ENCODE measurements around the gene SPPL3.

SPPL3 gene

DNA sequence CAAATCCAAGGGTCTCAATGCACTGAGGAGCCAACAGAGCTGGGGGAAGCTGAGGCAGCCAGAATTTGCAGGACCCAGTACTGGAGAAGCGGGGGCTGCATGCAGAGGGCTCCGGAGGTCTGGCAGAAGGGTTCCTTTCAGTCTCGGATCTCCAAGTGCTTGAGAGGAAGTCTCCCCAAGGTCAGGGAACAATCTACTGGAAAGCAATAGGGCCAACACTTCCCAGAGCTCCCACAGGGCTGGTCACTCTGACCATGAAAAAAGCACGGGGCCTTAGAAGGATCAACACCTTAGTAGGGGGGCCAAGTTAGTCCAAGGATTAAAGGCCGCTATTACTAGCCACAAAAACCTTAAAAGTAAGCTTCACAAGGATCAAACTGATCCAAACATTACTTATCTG, 31.7 kb downstream of the SPPL3 start:
- no peak for DNase-seq

GRCh38 chr12:120870415-120870814, 33.7 kb downstream of the SPPL3 start:
- no peak for DNase-seq

DNA sequence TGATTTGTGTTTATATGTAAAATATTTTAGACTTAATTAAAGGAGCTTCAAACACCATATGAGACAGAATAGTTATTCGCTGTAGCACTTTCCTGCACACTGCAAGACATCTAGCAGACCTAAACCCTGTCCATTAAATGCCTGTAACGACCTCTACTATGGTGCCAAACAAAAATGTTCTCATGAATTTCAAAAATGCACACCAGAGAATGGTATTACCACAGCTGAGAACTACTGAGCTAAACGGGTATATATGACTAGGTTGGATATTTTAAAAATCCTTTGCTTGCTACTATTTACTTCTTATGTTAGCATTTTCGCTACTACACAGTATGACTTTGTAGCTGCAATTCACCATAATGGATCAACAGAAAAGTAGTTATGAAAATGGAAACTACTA, 34.8 kb downstream of the SPPL3 start:
- DNase-seq = no peak

GRCh38 chr12:120866108-120866507, 38.0 kb downstream of the SPPL3 start:
- peak; percentile 82 for DNase-seq

DNA sequence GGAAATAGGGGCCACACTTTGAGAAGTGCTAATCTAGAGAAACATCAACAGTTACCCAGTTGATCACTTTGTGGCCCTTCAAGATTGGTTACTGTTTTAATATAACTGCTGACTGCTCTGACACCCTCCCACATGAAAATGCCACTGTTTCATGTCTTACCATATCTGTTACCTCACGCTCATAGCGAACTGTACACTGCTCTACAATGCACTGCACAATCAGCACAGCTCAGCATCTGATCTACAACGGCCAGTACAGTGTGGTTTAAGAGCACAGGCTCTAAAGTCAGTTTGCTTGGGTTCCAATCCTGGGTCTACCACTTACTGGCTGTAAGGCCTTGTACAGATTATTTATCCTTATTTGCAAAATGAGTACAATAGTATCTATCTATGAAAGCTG, 39.1 kb downstream of the SPPL3 start:
- no peak for DNase-seq

DNA sequence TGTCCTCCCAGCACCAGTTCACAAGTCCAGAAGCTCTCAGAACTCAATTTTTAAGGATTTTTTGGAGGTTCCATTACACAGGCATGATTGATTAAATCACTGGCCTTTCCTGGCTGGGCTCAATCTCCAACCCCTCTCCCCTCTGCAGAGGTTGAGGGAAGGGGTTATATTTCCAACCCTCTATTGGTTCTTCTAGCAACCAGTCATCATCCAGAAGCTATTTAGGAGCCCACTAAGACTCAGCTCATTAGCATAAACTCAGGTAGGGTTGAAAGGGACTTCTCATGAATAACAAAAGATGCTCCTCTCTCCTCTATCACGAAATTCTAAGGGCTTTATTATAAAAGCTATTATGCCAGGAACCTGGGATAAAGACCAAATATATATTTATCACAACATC, 41.5 kb downstream of the SPPL3 start:
- no peak for DNase-seq

- no peak for DNase-seq
Observed at GRCh38 chr12:120861074-120861795, 42.9 kb downstream of the SPPL3 start.

GRCh38 chr12:120858306-120859088, 45.7 kb downstream of the SPPL3 start:
- DNase-seq = no peak

GRCh38 chr12:120856980-120857379, 47.2 kb downstream of the SPPL3 start:
- no peak for DNase-seq

DNA sequence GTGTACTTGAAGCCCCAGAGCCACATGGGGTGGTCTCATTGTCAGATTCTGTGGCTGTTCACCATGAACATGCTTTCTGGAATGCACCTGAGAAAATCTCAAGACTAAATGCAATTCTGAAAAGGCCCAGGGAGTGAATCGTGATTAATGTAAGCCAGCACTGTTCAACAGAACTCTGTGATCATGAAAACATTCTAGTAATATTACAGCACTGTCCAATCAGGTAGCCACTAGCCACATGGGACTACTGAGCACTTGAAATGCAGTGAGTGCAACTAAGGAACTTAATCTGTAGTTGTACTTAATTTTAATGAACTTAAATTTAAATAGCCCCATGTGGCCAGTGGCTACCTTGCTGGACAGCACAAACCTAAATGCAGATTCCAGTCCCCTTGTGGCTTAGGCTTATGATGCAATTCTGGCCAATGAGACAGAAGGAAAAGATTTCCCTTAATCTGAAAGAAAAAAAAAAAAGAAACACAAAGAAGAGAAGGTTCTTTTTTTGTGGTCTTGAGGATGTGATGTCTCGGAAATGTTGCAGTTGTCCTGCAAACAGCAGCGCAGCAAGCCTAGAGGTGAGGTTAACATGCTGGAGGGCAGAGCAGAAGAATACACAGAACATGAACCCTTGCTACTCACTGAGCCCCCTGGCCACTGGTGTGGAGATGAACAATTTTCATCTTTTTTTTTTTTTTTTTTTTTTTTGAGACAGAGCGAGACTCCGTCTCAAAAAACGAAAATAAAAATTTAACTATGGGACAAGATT, 48.2 kb downstream of the SPPL3 start:
- DNase-seq = peak; percentile 15

GRCh38 chr12:120854804-120855203, 49.4 kb downstream of the SPPL3 start:
- no peak for DNase-seq

GRCh38 chr12:120853188-120853587, 51.0 kb downstream of the SPPL3 start:
- DNase-seq = peak; percentile 22

DNA sequence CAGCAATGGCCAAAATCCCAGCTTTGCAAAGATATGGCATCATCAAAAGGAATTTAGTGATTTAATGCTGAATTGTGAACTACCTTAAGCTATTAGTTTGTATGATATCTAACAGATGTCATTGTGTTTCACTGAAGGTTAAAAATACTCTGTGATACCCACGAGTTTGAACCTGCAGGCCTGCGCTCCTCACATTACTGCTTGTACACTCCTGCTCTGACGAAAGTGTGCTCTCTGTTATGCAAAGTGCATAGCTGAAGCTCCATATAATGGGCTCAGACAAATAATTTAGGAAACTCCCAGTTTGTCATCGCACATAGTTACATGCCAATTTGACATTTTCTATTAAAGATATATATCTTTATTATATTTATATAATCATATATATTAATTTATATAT, 52.2 kb downstream of the SPPL3 start:
- no peak for DNase-seq

DNA sequence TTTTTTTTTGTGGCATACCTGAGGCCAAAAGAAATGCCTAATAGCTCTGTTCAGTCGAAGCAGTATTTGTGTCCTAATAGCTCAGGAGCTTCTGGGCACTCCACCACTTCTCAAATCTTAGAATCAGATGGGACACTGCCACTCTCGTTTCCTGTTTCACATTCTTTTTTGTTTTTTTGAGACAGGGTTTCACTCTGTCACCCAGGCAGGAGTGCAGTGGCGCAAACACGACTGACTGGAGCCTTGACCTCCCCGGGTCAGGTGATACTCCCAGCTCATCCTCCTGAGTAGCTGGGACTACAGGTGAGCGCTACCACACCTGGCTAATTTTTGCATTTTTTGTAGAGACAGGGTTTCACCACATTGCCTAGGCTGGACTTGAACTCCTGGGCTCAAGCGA, 52.7 kb downstream of the SPPL3 start:
- no peak for DNase-seq

GRCh38 chr12:120849765-120850164, 54.4 kb downstream of the SPPL3 start:
- peak; percentile 22 for DNase-seq

DNA sequence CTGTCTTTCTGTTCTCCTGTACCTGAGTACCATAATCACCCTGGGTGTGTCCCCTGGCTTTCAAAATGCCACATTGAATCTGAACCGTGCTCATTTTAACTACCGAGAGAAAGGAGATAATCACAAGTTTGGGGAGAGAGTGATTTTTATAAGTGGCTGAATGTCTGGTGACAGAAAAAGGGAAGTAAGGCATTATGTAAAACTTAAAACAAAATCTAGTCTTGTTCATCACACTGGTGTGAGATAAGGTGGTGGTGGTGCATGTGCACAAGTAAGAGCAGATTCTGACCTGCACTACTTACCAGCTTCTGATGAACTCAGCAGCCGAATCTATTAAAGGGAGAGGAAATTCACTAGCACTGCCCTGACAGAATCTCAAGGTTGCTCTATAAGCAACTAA, 56.3 kb downstream of the SPPL3 start:
- no peak for DNase-seq

- no peak for DNase-seq
Observed at GRCh38 chr12:120847392-120847791, 56.8 kb downstream of the SPPL3 start.

- DNase-seq = no peak
Observed at GRCh38 chr12:120846721-120847120, 57.4 kb downstream of the SPPL3 start.

GRCh38 chr12:120845696-120846095, 58.5 kb downstream of the SPPL3 start:
- no peak for DNase-seq

DNA sequence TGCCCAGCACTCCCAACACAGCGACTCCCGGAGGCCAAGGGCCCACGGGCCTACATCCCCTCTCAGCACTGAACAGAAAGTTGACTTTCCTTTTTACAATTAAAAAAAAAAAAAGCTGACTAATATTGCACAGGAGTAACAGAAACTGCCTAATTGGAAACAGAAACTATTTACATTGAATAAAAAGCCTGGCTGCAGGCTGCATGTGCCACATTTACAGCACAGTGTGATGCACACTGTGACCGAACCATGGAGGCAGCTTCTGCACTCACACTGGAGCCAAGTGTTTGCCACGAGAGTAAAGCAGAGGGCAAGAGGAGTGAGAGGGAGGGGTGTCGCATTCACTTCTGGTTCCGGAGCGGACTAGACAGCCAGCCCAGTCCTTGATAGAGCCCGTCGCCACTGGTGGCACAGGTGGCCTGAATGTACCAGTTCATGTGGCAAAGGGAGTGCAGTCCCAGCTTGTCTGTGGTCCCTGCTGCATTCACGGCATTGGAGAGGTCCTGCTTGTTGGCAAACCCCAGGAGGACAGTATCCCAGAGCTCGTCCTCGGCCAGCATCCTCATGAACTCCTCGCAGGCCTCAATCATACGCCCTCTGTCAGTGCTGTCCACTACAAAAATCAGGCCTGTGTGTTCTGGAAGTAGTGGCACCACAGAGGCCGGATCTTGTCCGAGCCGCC, 59.2 kb downstream of the SPPL3 start:
- DNase-seq = no peak

- DNase-seq = no peak
Observed at GRCh38 chr12:120844297-120844696, 59.9 kb downstream of the SPPL3 start.

- DNase-seq = no peak
Observed at GRCh38 chr12:120843472-120843871, 60.7 kb downstream of the SPPL3 start.

GRCh38 chr12:120842595-120842994, 61.6 kb downstream of the SPPL3 start:
- no peak for DNase-seq
